Stimulated activated CD8-positive, alpha-beta memory T cell treated with anti-CD3 and anti-CD28 coated beads, Interleukin-15, amount 100 ng/mL, for 48 hours (primary cell): ENCODE measurements around the gene TPP1.

Source experiments
- DNase-seq, 2 donors: peaks; one replicate each; pipeline ENCODE4 v3.0.0-alpha.2; 2020; ENCODE audit warnings: low read depth in 2 of 2

TPP1 gene

GRCh38 chr11:6587360-6587953 is 31.8 kb downstream of the TPP1 start:
- no peak for DNase-seq

DNA sequence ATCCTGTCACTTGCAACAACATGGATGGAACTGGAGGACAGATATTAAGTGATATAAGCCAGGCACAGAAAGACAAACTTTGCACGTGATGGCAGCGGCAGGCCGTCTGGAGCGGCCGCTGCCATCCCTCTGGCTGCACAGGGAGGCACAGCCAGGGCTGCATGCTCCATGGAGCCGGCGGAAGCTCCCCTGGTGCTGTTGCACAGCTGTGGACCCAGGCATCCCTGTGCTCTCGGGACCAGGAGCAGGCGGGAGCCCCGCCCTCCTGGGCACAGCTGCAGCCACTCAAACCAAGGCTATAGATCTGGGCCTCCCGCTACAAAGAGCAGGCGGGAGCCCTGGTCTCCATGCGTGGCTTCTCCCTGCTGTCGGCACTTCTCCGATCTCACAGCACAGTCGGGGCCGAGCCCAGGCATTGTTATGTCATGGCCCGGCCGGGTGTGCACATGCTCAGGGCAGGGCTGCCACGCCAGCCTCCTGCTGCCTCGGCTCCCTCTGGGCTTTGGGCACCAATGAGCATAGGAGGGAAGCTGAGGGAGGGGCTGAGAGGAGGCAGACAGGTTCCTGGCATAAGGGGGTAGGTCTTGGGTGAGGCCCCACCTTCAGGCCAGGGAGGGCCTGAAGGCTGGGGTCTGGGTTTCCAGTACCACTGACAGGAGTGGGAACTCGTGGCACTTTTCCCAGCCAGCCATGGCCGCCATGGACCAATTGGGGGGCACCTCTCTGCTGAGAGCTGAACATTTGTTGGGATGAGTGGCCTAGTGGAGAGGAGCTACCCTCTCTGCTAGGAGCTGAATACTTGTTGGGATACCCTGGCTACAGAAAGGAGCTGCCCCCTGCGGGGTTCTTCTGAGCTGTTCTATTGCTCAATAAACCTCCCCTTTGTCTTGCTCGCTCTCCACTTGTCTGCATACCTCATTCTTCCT is 32.5 kb downstream of the TPP1 start:
- DNase-seq, result no peak

DNA sequence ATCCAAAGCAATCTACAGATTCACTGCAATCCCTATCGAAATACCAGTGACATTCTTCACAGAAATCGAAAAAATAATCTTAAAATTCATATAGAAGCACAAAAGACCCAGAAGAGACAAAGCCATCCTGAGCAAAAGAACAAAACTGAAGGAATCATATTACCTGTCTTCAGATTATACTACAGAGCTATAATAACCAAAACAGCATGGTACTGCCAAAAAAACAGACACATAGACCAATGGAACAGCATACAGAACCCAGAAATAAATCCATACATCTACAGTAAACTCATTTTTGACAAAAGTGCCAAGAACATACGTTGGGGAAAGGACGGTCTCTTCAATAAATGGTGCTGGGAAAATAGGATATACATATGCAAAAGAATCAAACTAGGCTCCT is 34.7 kb downstream of the TPP1 start:
- DNase-seq, result no peak

DNA sequence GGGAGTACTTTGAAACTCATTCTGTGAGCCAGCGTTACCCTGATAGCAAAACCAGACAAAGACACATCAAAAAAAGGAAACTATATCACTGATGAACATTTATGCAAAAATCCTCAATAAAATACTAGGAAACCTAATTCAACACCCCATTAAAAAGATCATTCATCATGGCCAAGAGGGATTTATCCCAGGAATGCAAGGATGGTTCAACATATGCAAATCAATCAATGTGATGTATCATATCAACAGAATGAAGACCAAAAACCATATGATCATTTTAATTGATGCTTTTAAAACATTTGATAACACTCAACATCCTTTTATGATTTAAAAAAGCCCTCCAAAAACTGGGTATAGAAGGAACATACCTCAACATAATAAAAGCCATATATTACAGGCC is 35.6 kb downstream of the TPP1 start:
- no peak for DNase-seq

DNA sequence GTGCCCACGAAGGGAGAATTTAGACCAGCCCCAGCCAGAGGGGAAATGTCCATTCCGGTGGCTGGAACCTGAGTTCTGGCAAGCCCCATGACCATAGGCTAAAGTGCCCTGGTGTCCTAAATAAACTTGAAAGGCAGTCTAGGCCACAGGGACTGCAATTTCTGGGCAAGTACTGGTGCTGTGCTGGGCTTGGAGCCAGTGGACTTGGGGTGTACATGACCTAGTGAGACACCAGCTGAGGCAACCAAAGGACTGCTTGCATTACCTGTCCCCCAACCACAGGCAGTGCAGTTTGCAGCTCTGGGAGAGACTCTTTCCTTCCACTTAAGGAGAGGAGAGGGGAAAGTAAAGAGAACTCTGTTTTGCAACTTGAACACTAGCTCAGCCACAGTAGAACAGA is 39.5 kb downstream of the TPP1 start:
- DNase-seq, result no peak

DNA sequence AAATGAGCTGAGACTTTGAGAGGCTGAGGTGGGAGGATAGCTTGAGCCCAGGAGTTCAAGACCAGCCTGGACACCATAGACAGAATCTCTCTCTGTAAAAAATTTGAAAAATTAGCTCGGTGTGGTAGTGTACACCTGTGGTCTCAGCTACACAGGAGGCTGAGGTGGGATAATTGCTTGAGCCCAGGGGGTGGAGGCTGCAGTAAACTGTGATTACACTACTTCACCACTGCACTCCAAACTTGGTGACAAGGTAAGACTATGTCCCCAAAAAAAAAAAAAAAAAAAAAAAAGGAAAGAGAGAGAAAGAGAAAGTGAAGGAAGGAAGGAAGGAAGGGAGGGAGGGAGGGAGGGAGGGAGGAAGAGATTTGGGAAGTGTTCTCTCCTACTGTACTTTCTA is 41.1 kb downstream of the TPP1 start:
- DNase-seq, result no peak

GRCh38 chr11:6576471-6577373 is 42.5 kb downstream of the TPP1 start:
- DNase-seq, result no peak

- no peak for DNase-seq
Observed at GRCh38 chr11:6574816-6575715, 44.2 kb downstream of the TPP1 start.

DNA sequence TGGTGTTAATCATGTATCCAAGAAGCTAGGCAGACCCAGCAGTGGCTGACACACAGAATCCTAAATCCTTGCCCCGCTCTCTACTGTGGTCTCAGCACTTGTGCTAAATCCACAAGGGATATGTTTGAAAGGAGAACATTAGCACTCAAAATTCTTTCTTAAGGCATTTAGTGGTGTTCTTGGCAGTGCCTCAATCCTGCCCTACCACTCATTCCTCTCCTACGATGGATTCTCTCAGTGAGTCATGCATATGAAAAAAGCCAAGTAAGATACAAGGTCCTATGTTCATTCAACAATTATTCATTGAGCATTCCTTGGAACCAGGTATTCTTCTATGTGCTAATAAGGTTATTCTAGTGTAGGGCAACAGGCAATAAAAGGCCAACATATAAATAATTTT is 47.0 kb downstream of the TPP1 start:
- DNase-seq, result no peak

DNA sequence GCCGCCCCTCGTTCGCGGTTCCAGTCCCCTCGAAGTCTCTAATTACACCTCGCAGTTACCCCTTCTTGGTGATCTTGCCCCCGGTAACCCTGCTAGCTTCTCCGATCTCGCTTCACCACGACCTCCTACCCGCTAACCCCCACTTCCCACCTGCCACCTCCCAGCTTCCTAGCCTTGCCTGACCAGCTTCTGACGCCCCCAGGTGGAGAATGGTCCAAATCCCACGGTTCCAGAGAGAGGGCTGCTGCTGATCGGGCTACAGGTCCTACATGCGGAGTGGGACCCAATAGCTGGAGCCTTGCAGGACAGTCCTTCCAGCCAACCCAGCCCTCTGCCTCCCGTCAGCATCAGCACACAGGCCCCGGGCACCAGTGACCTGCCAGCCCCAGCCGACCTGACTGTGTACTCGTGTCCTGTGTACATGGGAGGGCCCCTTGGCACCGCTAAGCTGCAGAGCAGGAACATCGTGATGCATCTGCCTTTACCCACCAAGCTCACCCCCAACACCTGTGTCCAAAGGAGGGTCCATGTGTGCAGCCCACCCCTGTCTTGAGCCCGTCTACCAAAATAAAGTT is 47.7 kb downstream of the TPP1 start:
- no peak for DNase-seq

DNA sequence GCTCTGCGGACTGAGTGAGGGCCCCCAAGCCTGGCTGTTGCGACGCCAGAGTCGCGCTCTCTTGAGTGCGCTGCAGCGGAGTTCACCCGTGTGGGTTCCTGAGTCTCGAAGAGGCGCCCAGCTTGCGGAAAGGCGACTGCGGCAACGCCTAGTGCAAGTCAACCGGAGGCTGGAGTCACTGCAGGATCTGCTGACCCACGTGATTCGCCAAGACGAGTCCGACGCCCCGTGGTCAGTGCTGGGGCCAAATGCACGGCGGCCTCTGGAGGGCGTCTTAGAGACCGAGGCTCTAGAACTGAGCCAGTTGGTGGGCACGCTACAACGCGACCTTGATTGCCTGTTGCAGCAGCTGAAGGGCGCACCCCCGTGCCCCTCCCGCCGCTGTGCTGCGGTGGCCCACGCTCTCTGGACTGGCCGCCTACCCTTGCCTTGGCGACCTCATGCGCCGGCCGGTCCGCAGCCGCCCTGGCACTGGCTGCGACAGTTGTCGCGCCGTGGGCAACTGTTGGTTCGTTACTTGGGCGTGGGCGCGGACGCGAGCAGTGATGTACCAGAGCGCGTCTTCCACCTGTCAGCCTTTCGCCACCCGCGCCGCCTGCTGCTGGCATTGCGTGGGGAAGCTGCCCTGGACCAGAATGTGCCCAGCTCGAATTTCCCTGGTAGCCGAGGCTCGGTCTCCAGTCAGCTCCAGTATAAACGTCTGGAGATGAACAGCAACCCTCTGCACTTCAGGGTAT is 48.4 kb downstream of the TPP1 start:
- no peak for DNase-seq

DNA sequence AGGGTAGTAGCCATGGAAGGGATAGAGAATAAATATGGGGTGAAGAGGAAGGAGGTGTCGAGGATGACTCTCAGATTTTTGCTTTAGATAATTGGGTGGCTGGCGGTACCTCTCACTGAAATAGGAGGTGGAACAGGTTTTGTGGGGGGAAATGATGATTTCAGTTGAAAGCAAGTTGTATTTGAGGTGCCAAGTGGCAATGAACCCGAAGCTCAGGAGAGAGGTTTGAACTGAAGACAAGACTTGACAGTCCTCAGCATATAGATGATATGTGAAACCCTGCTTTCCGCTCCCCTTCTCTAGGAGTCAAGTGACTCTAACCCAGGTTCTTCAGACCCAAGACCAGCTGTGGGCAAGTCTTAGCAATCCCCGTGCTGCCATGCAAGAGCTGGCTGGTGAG is 49.5 kb downstream of the TPP1 start:
- DNase-seq, result no peak

GRCh38 chr11:6568191-6568918 is 50.9 kb downstream of the TPP1 start:
- DNase-seq, result no peak

GRCh38 chr11:6567371-6567745 is 51.9 kb downstream of the TPP1 start:
- DNase-seq, result no peak

DNA sequence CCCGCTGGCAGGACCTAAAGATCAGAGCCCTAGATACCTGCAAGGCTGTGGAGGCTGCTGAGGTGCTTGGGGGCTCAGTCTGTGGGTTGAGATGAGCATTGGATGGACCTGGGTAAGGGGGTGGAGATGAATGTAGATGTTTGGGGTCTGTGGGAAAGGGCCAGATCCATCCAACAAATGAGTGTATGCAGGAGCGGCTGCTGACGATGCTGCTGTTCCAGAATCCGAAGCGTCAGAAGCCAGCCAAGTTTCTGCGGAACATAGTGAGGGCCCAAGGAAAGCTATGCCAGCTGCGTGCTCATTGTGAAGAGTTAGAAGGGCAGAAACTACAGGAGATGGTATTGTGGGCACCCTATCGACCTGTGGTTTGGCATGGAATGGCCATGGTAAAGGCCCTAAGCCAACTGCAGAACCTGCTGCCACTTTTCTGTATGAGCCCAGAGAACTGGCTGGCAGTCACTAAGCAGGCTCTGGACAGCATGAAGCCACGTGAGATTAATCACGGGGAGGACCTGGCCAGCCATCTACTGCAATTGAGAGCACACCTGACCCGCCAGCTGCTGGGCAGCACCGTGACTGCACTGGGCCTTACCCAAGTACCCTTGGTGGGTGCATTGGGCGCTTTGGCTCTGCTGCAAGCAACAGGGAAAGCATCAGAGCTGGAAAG is 52.4 kb downstream of the TPP1 start:
- DNase-seq, result no peak

DNA sequence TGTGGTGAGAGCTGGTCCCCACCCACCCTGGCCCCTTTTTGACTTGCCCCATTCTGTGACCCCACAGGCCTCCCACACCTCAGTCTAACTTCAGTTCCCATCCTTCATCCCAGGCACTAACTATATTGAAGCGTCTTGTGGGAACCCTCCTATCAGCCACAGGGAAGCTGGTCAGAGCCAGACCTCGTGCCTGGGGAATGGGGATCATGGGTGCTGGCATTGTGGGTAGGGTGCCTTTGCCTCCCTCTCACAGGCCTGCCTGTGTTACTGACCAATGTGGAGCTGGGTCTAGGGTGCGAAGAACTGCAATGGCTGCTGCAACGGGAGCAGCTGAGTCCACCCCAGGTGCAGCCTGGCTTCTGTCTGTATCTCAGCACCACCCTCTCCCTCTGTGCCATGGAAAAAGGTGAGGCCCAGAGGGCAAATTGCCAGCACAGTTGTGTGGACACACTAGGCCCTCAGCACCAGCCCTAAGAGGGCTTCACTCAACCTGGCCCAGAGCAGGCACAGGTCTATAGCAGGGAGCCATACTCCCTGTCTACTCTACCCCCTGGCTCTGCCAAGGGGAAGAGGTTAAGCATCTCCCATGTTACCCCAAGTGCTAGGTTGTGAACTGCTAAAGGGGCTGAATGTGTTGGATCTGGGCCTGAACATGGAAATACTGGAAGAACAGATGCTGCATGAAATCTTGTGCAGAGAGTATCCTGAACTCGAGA is 53.1 kb downstream of the TPP1 start:
- no peak for DNase-seq

- DNase-seq, result no peak
Observed at GRCh38 chr11:6565325-6565724, 53.9 kb downstream of the TPP1 start.

DNA sequence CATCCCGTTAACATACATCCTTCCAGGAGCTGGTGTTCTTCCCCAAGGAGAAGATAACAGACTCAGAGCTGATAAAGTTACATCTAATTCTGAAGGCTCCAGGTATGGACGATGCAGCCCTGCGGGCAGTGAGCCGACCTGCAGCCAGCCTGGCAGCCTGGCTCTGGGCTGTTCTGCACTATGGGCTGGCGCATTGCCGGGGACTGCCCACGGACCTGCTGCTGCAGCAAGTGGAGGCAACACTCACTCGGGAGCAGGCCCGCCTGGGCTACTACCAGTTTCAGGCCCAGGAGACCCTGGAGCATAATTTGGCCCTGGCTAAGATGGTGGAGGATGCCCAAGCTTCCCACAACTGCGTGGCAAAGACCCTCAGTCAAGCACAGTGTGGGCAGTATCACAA is 55.6 kb downstream of the TPP1 start:
- DNase-seq, result no peak
